Subcutaneous adipose tissue (tissue), 4 donors: ENCODE data around the gene IAH1. TPM values are rescaled to one million over a fixed set of nuclear protein-coding genes. Genes with fewer than 3 reads are reported as not detected.

Experiments
- total RNA-seq, 4 donors: library from RNA; depleted of rRNA; stranded (reverse); fragments of >200 nt; gene quantifications; one replicate each; pipeline ENCODE4 v1.1.0, GENCODE V29; 2016
- TF ChIP-seq, protein P1 (sequence below): fragments of 450-650 bp; IDR thresholded peaks from one replicate; pipeline ENCODE4 v1.5.1; 2016; ENCODE audit warnings: low read depth, mild to moderate bottlenecking, control low read depth, antibody characterized with exemption, moderate library complexity

IAH1 gene, protein sequence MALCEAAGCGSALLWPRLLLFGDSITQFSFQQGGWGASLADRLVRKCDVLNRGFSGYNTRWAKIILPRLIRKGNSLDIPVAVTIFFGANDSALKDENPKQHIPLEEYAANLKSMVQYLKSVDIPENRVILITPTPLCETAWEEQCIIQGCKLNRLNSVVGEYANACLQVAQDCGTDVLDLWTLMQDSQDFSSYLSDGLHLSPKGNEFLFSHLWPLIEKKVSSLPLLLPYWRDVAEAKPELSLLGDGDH
- 10 to 100 TPM; 54.6 to 91.0 (median 67.4) TPM for total RNA-seq

DNA sequence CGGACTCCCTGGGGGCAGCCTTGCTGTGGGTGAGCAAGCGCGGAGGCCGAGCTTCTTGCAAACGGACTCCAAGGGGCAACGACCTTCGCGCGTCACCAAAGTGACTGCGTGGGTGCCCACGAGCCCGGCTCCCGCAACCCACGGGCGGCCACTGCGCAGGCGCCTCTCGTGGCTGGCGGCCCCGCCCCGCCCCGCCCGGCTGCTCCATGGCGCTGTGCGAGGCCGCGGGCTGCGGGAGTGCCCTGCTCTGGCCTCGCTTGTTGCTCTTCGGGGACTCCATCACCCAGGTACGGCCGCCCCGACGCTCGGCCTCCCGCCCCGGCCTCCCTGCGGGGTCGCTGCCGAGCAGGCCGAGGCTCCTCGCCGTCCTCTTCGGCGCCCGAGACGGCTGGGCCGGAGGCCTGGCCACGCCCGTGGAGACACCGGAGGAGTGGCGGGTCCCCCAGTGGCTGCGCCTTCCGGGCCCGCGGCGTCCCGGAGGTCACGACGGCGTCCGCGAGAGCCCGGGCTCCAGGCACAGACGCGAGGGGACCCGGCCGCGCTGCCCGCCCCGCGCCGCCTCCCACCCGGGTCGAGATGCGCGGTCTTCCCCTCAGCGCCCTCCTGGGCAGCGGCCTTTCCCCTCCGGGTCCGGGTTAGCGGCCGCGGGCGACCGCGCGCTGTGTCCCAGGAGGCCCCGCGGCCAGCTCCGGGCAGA is at the start of gene IAH1:
IAH1 (plus strand) TSS at position 191 of the 697 bp plus-strand sequence; CDS start at position 207, 16 bp downstream.
- TF ChIP-seq, protein P1, sequence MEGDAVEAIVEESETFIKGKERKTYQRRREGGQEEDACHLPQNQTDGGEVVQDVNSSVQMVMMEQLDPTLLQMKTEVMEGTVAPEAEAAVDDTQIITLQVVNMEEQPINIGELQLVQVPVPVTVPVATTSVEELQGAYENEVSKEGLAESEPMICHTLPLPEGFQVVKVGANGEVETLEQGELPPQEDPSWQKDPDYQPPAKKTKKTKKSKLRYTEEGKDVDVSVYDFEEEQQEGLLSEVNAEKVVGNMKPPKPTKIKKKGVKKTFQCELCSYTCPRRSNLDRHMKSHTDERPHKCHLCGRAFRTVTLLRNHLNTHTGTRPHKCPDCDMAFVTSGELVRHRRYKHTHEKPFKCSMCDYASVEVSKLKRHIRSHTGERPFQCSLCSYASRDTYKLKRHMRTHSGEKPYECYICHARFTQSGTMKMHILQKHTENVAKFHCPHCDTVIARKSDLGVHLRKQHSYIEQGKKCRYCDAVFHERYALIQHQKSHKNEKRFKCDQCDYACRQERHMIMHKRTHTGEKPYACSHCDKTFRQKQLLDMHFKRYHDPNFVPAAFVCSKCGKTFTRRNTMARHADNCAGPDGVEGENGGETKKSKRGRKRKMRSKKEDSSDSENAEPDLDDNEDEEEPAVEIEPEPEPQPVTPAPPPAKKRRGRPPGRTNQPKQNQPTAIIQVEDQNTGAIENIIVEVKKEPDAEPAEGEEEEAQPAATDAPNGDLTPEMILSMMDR = no peak

- TF ChIP-seq, protein P1 = no peak
Observed at GRCh38 chr2:9428965-9429577, 45.3 kb upstream of the IAH1 start.

DNA sequence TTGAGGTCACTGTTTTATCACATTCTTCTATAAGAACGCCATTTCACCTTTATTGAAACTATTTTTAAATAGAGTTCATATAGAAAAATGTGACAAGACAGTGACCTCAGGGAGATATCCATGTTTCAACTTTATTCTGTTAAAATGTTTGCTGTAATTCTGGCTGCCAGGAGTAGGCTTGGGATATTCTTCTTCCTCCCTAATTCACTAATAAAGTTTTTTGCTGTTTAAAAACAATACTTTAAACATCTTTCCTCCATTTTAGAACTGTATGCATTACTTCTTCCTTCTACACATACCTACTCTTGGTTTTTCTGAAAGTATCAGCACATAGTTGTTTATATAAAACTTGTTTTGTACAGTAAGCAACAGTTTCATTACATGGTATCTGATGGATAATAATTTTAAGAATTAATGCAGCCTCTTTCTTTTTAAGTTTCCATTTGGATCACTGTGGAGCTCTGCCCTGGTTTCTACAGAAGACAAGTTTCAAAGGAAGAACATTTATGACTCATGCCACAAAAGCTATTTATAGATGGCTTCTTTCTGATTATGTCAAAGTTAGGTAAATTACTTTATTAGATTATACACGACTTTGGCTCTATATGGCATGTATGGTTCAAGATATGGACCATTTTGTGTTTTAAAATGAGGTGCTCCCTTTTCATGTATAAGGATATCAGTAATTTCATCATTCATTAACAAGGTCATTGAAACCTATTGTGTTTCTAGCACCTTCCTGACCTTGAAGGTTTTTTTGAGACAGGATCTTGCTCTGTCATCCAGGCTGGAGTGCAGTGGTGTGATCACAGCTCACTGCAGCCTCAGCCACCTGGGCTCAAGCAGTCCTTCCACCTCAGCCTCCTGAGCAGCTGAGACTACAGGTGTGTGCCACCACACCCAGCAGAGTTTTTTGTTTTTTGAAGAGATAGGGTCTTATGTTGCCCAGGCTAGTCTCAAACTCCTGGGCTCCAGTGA is 43.7 kb upstream of the IAH1 start:
- TF ChIP-seq, protein P1 = no peak

GRCh38 chr2:9434489-9434888 is 39.9 kb upstream of the IAH1 start:
- TF ChIP-seq, protein P1 = no peak

DNA sequence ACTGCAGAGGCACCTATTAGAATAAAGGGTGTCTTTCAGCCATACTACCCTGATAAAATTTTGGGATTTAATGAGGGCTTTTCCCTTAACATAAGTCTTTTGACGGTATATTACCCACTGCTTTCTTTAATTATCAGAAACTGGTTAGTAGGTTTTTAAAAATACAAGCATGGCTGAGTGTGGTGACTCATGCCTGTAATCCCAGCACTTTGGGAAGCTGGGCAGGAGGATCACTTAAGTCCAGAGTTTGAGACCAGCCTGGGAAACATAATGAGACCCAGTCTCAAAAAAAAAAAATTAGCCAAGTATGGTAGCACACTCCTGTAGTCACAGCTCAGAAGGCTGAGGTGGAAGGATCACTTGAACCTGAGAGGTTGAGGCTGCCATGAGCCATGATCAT is 34.8 kb upstream of the IAH1 start:
- TF ChIP-seq, protein P1 = no peak

GRCh38 chr2:9440058-9440727 is 34.2 kb upstream of the IAH1 start:
- TF ChIP-seq, protein P1 = no peak
